GM21526 (cell line): ENCODE results near the gene PAK2.
"Not testable (repeated sequence)": the region's sequence is repeated elsewhere in the genome, so short reads cannot be mapped to it uniquely, and the experiment has no call there.

Source experiments
- ATAC-seq: cut with Tn5 transposase; IDR thresholded peaks from one replicate; pipeline ENCODE4 v1.9.1; 2021; ENCODE audit warnings: moderate library complexity; ENCODE audit not compliant: unreplicated experiment, low FRiP score

PAK2 gene

GRCh38 chr3:196735751-196736150, 3.9 kb upstream of the PAK2 start:
- no peak for ATAC-seq

GRCh38 chr3:196736670-196737374, 2.8 kb upstream of the PAK2 start:
- no peak for ATAC-seq

- ATAC-seq: no peak
These were observed 2.0 kb upstream of the PAK2 start for GRCh38 chr3:196737655-196738054.

GRCh38 chr3:196740481-196741248, 1.0 kb downstream of the PAK2 start:
- peak; percentile 8 for ATAC-seq

GRCh38 chr3:196741249-196741889, 1.7 kb downstream of the PAK2 start:
- ATAC-seq: no peak

GRCh38 chr3:196743569-196743968, 3.9 kb downstream of the PAK2 start:
- ATAC-seq: not testable (repeated sequence)

GRCh38 chr3:196749125-196749524, 9.5 kb downstream of the PAK2 start:
- no peak for ATAC-seq

- ATAC-seq: no peak
These were observed 13.5 kb downstream of the PAK2 start for GRCh38 chr3:196753201-196753600.

GRCh38 chr3:196754091-196754981, 14.7 kb downstream of the PAK2 start:
- ATAC-seq: no peak

GRCh38 chr3:196756732-196757131, 17.1 kb downstream of the PAK2 start:
- no peak for ATAC-seq

GRCh38 chr3:196757876-196758739, 18.5 kb downstream of the PAK2 start:
- ATAC-seq: no peak

GRCh38 chr3:196763179-196763578, 23.5 kb downstream of the PAK2 start:
- ATAC-seq: no peak

GRCh38 chr3:196765454-196765853, 25.8 kb downstream of the PAK2 start:
- no peak for ATAC-seq

GRCh38 chr3:196771067-196771466, 31.4 kb downstream of the PAK2 start:
- ATAC-seq: no peak

GRCh38 chr3:196772102-196772501, 32.4 kb downstream of the PAK2 start:
- ATAC-seq: no peak

- no peak for ATAC-seq
These were observed 33.2 kb downstream of the PAK2 start for GRCh38 chr3:196772897-196773296.

- ATAC-seq: no peak
These were observed 34.6 kb downstream of the PAK2 start for GRCh38 chr3:196774191-196774820.

GRCh38 chr3:196774848-196775422, 35.3 kb downstream of the PAK2 start:
- no peak for ATAC-seq

- no peak for ATAC-seq
These were observed 36.3 kb downstream of the PAK2 start for GRCh38 chr3:196775938-196776337.
